IMR-90 (cell line): ENCODE results near the gene ZNF793. TPM values are rescaled to one million over a fixed set of nuclear protein-coding genes. Genes with fewer than 3 reads are reported as not detected.

Experiments used
- ATAC-seq: fragments of 200-7000 bp; cut with Tn5 transposase; 2 replicates; pipeline ENCODE4 v1.9.1; 2020; ENCODE audit warnings: low read depth, mild to moderate bottlenecking, moderate library complexity
- BruUV-seq: library from RNA; stranded (reverse); fragments of 400-500 nt; replicated peaks from 2 replicates; lab custom pipeline; 2021; lab: Mats Ljungman, UMichigan
- CTCF ChIA-PET: fragments of 300-600 bp; formaldehyde crosslinking; extraction: SDS; loops from one replicate; lab custom pipeline; 2021; ENCODE audit warnings: antibody characterized with exemption; lab: Yijun Ruan, JAX
- POLR2A ChIA-PET: fragments of 300-600 bp; sonication (Branson Sonifier 250); formaldehyde crosslinking; loops from one replicate; lab custom pipeline; 2022; ENCODE audit warnings: antibody characterized with exemption; ENCODE audit not compliant: unreplicated experiment; lab: Charles Lee
- DNase-seq: peaks from one replicate; pipeline ENCODE4 v3.0.0; 2013
- H2AFZ ChIP-seq: replicated peaks from 2 replicates; pipeline ENCODE3; 2013; ENCODE audit warnings: low read length, mild to moderate bottlenecking; ENCODE audit not compliant: poor library complexity
- H2AK5ac ChIP-seq: 2 replicates; pipeline ENCODE4 v1.6.1; 2013; ENCODE audit warnings: low read depth, low read length, inconsistent platforms
- H2AK9ac ChIP-seq: replicated peaks from 2 replicates; pipeline ENCODE3; 2013; ENCODE audit warnings: mild to moderate bottlenecking, low read depth, low read length, moderate library complexity; ENCODE audit not compliant: poor library complexity
- H2BK120ac ChIP-seq: 2 replicates; pipeline ENCODE4 v1.6.1; 2013; ENCODE audit warnings: low read depth, low read length, inconsistent platforms
- H2BK15ac ChIP-seq: 3 replicates; pipeline ENCODE4 v1.6.1; 2013; ENCODE audit warnings: low read depth, low read length, inconsistent platforms
- H2BK20ac ChIP-seq: 2 replicates; pipeline ENCODE4 v1.6.1; 2013; ENCODE audit warnings: low read depth, mild to moderate bottlenecking, inconsistent platforms, low read length, moderate library complexity
- H2BK5ac ChIP-seq: 2 replicates; pipeline ENCODE4 v1.6.1; 2013; ENCODE audit warnings: mild to moderate bottlenecking, low read depth, low read length, inconsistent platforms; ENCODE audit not compliant: poor library complexity, severe bottlenecking
- H3K14ac ChIP-seq: replicated peaks from 2 replicates; pipeline ENCODE4 v1.6.1; 2013; ENCODE audit warnings: low read depth, low read length, inconsistent platforms
- H3K18ac ChIP-seq: 2 replicates; pipeline ENCODE4 v1.6.1; 2013; ENCODE audit warnings: low read depth, low read length, control low read depth
- H3K23ac ChIP-seq: 2 replicates; pipeline ENCODE4 v1.6.1; 2013; ENCODE audit warnings: low read depth, low read length, inconsistent platforms
- H3K27ac ChIP-seq: 2 replicates; pipeline ENCODE4 v1.5.1; 2013; ENCODE audit warnings: mild to moderate bottlenecking, control low read depth, low read length; ENCODE audit not compliant: insufficient read depth
- H3K27me3 ChIP-seq: 2 replicates; pipeline ENCODE4 v1.6.1; 2013; ENCODE audit warnings: low read length; ENCODE audit not compliant: control insufficient read depth, insufficient read depth
- H3K36me3 ChIP-seq: 2 replicates; pipeline ENCODE4 v1.6.1; 2013; ENCODE audit warnings: low read length, mixed read lengths; ENCODE audit not compliant: control insufficient read depth, insufficient read depth
- H3K4ac ChIP-seq: 2 replicates; pipeline ENCODE4 v1.6.1; 2013; ENCODE audit warnings: low read depth, low read length, inconsistent platforms
- H3K4me1 ChIP-seq: 2 replicates; pipeline ENCODE4 v1.6.1; 2013; ENCODE audit warnings: low read length, mixed read lengths; ENCODE audit not compliant: control insufficient read depth, insufficient read depth
- H3K4me2 ChIP-seq: 2 replicates; pipeline ENCODE4 v1.6.1; 2013; ENCODE audit warnings: low read depth, mild to moderate bottlenecking, control low read depth, low read length, moderate library complexity
- H3K4me3 ChIP-seq: 2 replicates; pipeline ENCODE4 v1.5.1; 2013; ENCODE audit warnings: low read depth, mild to moderate bottlenecking, control low read depth, low read length, moderate library complexity; ENCODE audit not compliant: insufficient read depth
- H3K56ac ChIP-seq: 2 replicates; pipeline ENCODE4 v1.6.1; 2013; ENCODE audit warnings: low read length, inconsistent platforms; ENCODE audit not compliant: insufficient read depth; ENCODE audit errors: extremely low read depth
- H3K79me1 ChIP-seq, 2 experiments: 2 replicates each; pipeline ENCODE4 v1.6.1; 2013; ENCODE audit warnings: low read length in 2 of 2, inconsistent platforms in 1 of 2, low read depth in 1 of 2
- H3K9ac ChIP-seq: 2 replicates; pipeline ENCODE4 v1.6.1; 2013; ENCODE audit warnings: low read depth, low read length, control low read depth
- H3K9me1 ChIP-seq: 2 replicates; pipeline ENCODE4 v1.6.1; 2013; ENCODE audit warnings: low read length, inconsistent platforms; ENCODE audit not compliant: insufficient read depth
- H3K9me3 ChIP-seq: 2 replicates; pipeline ENCODE4 v1.6.1; 2013; ENCODE audit warnings: low read length; ENCODE audit not compliant: control insufficient read depth, insufficient read depth
- H4K20me1 ChIP-seq: 2 replicates; pipeline ENCODE4 v1.6.1; 2013; ENCODE audit warnings: low read length, inconsistent platforms; ENCODE audit not compliant: insufficient read depth
- H4K5ac ChIP-seq: 2 replicates; pipeline ENCODE4 v1.6.1; 2013; ENCODE audit warnings: mild to moderate bottlenecking, low read depth, low read length, control low read depth
- H4K8ac ChIP-seq, 2 experiments: 2 replicates each; pipeline ENCODE4 v1.6.1; 2013; ENCODE audit warnings: low read depth in 2 of 2, low read length in 2 of 2, control low read depth in 1 of 2, inconsistent platforms in 1 of 2
- H4K91ac ChIP-seq: 2 replicates; pipeline ENCODE4 v1.6.1; 2013; ENCODE audit warnings: low read depth, low read length, inconsistent platforms; ENCODE audit not compliant: insufficient read depth
- ELK1 ChIP-seq: fragments of 150-350 bp; IDR thresholded peaks from 2 replicates; pipeline ENCODE4 v1.6.1; 2016; ENCODE audit warnings: low read depth, mild to moderate bottlenecking, low read length, moderate library complexity, borderline replicate concordance
- MXI1 ChIP-seq: IDR thresholded peaks from 2 replicates; pipeline ENCODE4 v1.6.1; 2012; ENCODE audit warnings: low read depth, mild to moderate bottlenecking, low read length, moderate library complexity, borderline replicate concordance
- RAD21 ChIP-seq: IDR thresholded peaks from 2 replicates; pipeline ENCODE4 v1.6.1; 2012; ENCODE audit warnings: low read length, improper control_type of control experiment
- WGBS, 2 experiments: methylation state at CpG; one replicate each; pipeline versions ENCODE4 v1.1.5 to v1.1.7; 2013; ENCODE audit warnings: missing lambda C conversion rate in 2 of 2; ENCODE audit not compliant: insufficient read length in 1 of 2; ENCODE audit errors: extremely low coverage in 2 of 2; 5-methylcytosine and 5-hydroxymethylcytosine counted together
- dilution Hi-C: fragments of 300-500 bp; cut with HindIII; formaldehyde crosslinking; loops from one replicate; pipeline ENCODE4 v1.14.3; 2018; ENCODE audit warnings: low sequenced_read_pairs; ENCODE audit not compliant: unreplicated experiment
- in situ Hi-C: fragments of 300-500 bp; cut with MboI; formaldehyde crosslinking; loops from 3 replicates; pipeline ENCODE4 v1.14.3; 2019; ENCODE audit warnings: low sequenced_read_pairs, inconsistent platforms, mixed read lengths
- intact Hi-C: fragments of 100-400 bp; cut with micrococcal nuclease; formaldehyde crosslinking; loops from 2 replicates; pipeline ENCODE4 v1.10.0; 2022
- polyA plus RNA-seq, 3 experiments: library from polyadenylated mRNA; depleted of rRNA; stranded (reverse); fragments of >200 nt; gene quantifications; 2 replicates each; pipeline ENCODE4 v1.2.3, GENCODE V29; 2012; ENCODE audit warnings: low replicate concordance in 1 of 3
- total RNA-seq: library from RNA; depleted of rRNA; stranded (reverse); fragments of >200 nt; gene quantifications from 2 replicates; pipeline ENCODE4 v1.2.3, GENCODE V29; 2012

Gene ZNF793
- total and polyA plus RNA-seq, 2 of the 4 experiments (the other 2 are of a cell fraction): 0.50 to 0.72 TPM

GRCh38 chr19:37511821-37512220 is 5.1 kb downstream of the ZNF793 start:
- WGBS, 2 experiments: 70% methylated on average over 2 of the region's 3 CpGs; no CpG with 5 or more reads in 1 of the 2 experiments
- no peak overlapping the region for H2BK15ac ChIP-seq
- no peaks in the 10 kb centered on the region for H3K27me3 ChIP-seq
- H3K9me1 ChIP-seq: no peaks in the 10 kb centered on the region
- no TSS peak for BruUV-seq
- no peak overlapping the region for H3K9ac ChIP-seq
- DNase-seq (no peak), ATAC-seq (no peak)
- H3K18ac ChIP-seq: no peak overlapping the region
- no peak overlapping the region for H2AK5ac ChIP-seq
- H2BK5ac ChIP-seq: no peak overlapping the region
- no peak overlapping the region for H2BK20ac ChIP-seq
- CTCF ChIA-PET: no interaction called here
- no peak overlapping the region for H3K14ac ChIP-seq
- H3K4me2 ChIP-seq: no peak overlapping the region
- H4K8ac ChIP-seq: no peak overlapping the region
- intact Hi-C loops (no loop called here), dilution Hi-C loops (no loop called here), in situ Hi-C loops (no loop called here)
- no peak overlapping the region for H3K27ac ChIP-seq
- H4K5ac ChIP-seq: no peak overlapping the region
- no peak overlapping the region for H4K91ac ChIP-seq
- no peak overlapping the region for H2AK9ac ChIP-seq
- no peaks in the 10 kb centered on the region for H3K79me1 ChIP-seq
- H3K9me3 ChIP-seq: peaks cover 4% of the 10 kb centered on the region; the same call in 1 of the 2 replicates
- no peak overlapping the region for H3K4ac ChIP-seq
- no peak overlapping the region for H3K4me3 ChIP-seq
- H3K56ac ChIP-seq: no peak overlapping the region
- TF ChIP-seq RAD21: no peak
- TF ChIP-seq ELK1: no peak
- no peak for TF ChIP-seq MXI1
- no peak overlapping the region for H2BK120ac ChIP-seq
- 0 out of 2 replicates have a peak, but pooled peaks cover 2% of the 10 kb centered on the region for H3K36me3 ChIP-seq
- no peaks in the 10 kb centered on the region for H4K20me1 ChIP-seq
- H3K4me1 ChIP-seq: no peaks in the 10 kb centered on the region
- no peak overlapping the region for H3K23ac ChIP-seq
- no peak overlapping the region for H2AFZ ChIP-seq
- POLR2A ChIA-PET: no interaction called here
